Fibroblast of pulmonary artery (primary cell): ENCODE measurements around the gene RAX2.
"Not testable (repeated sequence)": the region's sequence is repeated elsewhere in the genome, so short reads cannot be mapped to it uniquely, and the experiment has no call there.

Experiments used
- DNase-seq: peaks from one replicate; pipeline ENCODE4 v3.0.0-alpha.2; 2010; ENCODE audit warnings: low read depth
- H3K4me3 ChIP-seq: replicated peaks from 2 replicates; pipeline ENCODE4 v1.5.1; 2011; ENCODE audit warnings: low read depth, mild to moderate bottlenecking, control low read depth, low read length, moderate library complexity
- TF ChIP-seq, protein P1 (sequence below): IDR thresholded peaks from 2 replicates; pipeline ENCODE4 v1.5.1; 2011; ENCODE audit warnings: mild to moderate bottlenecking, control low read depth, low read length, inconsistent platforms; ENCODE audit errors: missing control alignments

RAX2 gene

DNA sequence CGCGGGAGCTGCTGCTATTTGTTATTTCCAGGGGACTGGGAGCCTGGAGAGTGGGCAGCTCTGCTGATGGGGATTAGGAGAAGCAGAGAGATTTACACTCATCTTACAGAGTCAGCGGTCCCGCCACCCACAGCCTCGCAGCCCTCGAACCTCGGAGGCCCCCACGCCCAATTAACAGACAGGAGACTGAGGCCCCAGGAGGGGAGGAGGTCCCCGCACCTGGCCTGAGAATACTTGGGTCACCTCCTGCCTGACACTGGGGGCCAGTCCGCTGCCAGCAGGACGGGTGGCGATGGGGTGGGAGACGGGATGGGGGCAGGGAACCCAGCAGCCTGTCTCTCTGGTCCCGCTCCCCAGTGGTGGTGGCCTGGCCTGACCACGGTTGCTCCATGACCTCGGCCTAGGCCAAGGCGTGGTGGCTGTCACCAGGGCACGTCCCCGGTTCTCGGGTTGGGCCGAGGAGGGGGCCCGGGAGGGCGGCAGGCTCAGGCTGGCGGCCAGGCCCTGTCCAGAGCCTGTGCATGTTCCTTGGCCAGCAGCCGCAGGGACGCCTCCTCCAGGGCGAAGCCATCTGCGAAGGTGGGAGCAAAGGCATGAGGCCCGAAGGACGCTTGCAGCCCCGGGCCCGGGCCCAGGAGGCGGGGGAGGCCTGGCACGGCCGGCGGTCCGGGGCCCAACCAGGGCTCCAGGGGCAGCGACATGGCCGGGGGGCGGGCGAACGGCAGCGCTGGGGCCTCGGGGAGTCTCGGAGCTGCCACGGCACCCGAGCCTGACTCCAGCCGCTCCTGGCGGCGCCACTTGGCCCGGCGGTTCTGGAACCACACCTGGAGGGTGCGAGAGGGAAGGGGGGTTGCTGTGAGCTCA is 1.7 kb downstream of the RAX2 start:
- TF ChIP-seq, protein P1, sequence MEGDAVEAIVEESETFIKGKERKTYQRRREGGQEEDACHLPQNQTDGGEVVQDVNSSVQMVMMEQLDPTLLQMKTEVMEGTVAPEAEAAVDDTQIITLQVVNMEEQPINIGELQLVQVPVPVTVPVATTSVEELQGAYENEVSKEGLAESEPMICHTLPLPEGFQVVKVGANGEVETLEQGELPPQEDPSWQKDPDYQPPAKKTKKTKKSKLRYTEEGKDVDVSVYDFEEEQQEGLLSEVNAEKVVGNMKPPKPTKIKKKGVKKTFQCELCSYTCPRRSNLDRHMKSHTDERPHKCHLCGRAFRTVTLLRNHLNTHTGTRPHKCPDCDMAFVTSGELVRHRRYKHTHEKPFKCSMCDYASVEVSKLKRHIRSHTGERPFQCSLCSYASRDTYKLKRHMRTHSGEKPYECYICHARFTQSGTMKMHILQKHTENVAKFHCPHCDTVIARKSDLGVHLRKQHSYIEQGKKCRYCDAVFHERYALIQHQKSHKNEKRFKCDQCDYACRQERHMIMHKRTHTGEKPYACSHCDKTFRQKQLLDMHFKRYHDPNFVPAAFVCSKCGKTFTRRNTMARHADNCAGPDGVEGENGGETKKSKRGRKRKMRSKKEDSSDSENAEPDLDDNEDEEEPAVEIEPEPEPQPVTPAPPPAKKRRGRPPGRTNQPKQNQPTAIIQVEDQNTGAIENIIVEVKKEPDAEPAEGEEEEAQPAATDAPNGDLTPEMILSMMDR, result no peak
- no peak for DNase-seq
- no peak overlapping the region for H3K4me3 ChIP-seq

DNA sequence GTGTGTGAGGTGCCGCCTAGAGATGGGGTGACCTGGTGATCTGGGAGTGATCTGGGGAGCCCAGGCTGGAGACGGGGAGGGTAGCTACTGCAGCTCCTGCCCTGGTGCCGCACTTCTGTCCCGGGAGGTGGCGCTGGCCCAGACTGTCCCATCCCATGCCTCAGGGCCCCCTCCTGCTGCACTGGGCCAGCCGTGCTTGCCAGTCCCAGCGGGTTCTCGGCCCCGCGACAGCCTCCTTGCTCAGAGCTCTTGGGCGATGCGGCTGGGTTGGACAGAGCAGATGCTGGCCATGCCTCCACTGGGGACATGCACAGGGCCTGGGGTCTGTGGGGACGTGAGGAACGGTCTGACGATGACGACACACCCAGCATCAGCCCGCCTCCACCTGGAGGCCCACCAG is 2.5 kb downstream of the RAX2 start:
- H3K4me3 ChIP-seq, result no peak overlapping the region
- TF ChIP-seq, protein P1, result no peak
- DNase-seq, result no peak

DNA sequence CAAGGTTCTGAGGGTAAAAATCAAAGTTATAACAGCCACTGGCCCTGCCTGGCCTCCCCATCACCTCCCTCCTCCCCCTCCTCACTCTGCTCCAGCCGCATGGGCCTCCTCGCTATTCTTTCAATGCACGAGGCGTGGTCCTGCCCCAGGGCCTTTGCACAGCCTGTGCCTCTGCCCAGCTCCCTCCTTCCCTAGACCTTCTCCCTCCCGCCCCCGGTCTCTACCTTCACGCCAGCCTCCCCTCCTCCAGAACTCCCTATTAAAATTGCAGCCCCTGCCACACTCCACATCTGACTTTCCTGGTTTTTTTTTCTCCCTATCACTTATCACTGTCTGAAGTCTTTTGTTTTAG is 3.3 kb downstream of the RAX2 start:
- no peak overlapping the region for H3K4me3 ChIP-seq
- TF ChIP-seq, protein P1, result no peak
- DNase-seq, result no peak

DNA sequence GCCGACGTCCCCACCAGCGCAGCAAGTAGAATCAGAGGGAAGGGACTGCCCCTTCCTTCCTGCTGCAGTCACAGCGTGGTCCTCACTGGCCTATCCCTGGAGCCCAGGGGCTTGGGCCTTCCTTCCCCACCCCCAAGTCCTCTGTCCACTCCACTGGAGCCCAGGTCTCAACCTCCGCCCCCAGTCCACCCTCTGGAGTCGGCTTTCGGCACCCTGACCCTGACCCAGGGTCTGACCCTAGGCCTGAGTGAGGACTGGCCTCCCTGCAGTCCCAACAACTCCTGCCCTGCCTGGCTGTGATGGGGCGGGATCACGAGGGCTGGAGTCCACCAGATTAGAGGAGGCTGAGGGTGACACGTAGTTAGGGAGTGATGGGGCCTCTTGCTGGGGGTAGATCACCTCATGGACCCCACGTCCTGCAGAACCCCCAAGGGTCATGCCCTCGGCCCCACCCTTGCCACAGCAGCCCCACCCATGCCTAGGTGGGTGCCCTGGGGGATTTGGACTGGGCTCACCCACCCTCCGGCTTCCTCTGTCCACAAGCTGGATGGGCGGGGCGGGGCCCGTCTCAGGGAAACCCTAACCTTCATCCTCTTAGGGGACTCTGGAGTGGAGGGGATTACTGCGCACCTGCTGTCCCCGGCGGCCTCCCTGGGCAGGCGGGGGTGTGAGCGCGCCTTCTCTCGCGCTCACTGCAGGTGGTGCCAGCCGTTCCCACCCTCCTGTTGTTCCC is 3.8 kb downstream of the RAX2 start:
- H3K4me3 ChIP-seq, result no peak overlapping the region
- no peak for DNase-seq
- TF ChIP-seq, protein P1, result no peak

DNA sequence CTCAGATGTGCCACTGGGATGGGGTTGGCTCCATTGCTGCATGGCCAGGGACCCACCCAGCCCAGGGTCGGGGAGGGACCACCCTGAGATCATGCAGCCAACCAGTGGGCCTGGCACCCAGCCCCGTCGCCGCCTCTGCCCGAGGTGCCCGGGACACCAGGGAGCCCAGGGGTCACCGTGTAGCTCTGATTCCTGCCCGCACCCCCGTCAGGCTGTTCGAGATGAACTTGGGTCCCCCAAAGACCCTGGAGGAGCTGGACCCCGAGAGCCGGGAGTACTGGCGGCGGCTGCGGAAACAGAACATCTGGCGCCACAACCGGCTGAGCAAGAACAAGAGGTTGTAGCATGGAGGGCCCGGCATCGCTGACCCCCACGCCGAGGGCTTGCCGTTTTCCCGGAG is 5.0 kb downstream of the RAX2 start:
- TF ChIP-seq, protein P1, result no peak
- DNase-seq, result no peak
- no peak overlapping the region for H3K4me3 ChIP-seq

DNA sequence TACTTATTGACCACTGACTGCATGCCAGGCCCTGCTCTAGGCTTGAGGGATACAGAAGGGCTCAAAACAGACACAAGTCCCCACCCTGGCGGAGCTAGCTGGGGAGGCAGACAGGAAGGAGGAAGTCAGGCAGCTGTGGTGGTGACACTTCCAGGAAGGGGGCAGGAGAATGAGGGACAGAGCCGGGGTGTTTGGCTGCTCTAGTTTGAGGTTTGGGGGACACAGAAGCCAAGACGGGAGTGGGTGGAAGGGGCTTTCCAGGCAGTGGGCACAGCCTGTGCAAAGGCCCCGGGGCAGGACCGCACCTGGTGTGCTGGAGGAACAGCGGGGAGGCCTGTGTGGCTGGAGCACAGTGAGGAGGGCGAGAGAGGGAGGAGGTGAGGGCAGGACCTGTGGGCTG is 5.5 kb downstream of the RAX2 start:
- DNase-seq, result no peak
- TF ChIP-seq, protein P1, result no peak
- H3K4me3 ChIP-seq, result no peak overlapping the region

DNA sequence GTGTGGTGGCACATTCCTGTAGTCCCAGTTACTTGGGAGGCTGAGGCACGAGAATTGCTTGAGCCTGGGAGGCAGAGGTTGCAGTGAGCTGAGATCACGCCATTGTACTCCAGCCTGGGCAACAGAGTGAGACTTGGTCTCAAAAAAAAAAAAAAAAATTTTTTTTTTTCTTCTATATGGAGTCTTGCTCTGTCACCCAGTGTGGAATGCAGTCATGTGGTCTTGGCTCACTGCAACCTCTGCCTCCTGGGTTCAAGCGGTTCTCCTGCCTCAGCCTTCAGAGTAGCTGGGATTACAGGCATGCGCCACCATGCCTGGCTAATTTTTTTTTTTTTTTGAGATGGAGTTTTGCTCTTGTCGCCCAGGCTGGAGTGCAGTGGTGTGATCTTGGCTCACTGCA is 6.3 kb downstream of the RAX2 start:
- not testable (repeated sequence) for DNase-seq

More for the DNA sequence above, 6.3 kb downstream of the RAX2 start:
- not testable (repeated sequence) for H3K4me3 ChIP-seq
